ENCODE results near the gene PUSL1.

DNA sequence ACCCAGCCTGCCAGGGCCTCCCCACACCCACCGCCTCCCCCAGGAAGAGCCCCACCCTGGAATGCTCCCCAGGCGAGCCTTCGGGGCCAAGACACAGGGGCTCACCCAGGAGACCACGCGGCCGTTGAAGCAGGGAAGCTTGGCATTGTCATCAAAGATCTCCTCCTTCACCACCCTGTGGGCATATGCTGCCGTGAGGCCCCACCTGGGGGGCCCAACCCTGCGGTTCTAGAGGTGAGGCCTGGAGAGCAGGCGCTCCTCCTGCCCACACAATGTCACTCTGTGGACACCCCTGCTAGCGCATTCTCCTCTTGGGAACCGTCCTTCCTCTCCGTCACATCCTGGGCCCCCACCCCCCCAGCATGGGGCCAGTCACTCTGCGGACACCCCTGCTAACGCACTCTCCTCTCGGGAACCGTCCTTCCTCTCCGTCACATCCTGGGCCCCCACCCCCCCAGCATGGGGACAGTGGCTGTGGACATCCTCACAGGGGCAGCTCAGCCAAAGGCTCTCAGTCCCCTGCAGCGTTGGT lies 34.3 kb downstream of the PUSL1 start:
- TF ChIP-seq POLR2A (IDR thresholded peaks at IDR 0.05; ENCODE audit: low read length), result no peak
- TF ChIP-seq GATA1 (IDR thresholded peaks at IDR 0.05; ENCODE audit: low read depth, low read length), result no peak

Data from erythroblast (primary cell).